Measurements from ENCODE around the gene PEX5L. TPM values are rescaled to one million over a fixed set of nuclear protein-coding genes. Genes with fewer than 3 reads are reported as not detected.

PEX5L gene
- total and polyA plus RNA-seq, 2 experiments from 2014 or later: 0.13 to 0.63 TPM

DNA sequence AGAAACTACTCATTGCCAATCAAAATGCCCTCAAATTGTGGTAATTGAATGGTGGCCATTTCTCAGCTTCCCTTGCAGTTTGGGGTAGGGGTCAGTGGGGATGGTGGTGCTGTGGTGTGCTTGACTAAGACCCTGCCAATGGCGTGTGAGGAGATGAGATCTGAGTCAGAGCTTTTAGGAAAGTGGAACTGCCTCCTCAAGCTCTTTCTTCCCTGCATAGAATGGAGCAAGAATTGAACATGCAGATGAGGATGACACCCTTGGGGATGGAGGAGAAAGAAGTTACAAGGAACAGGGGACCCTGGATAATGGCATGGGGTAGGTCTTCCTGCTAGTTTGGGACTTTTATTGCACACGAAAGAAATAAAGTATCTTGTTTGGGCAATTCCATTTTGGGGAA, 188.0 kb downstream of the PEX5L start:
- H3K36me3 ChIP-seq (replicated peaks; ENCODE audit: insufficient read depth, low read depth): no peaks in the 10 kb centered on the region
- no peaks in the 10 kb centered on the region for H4K20me1 ChIP-seq (ENCODE audit: insufficient read depth, poor library complexity, severe bottlenecking)
- no peaks in the 10 kb centered on the region for H3K9me2 ChIP-seq (replicated peaks; ENCODE audit: insufficient read depth)
- H3K79me2 ChIP-seq: no peaks in the 10 kb centered on the region
- no peak overlapping the region for H3K4me2 ChIP-seq
- TF ChIP-seq, protein P1, sequence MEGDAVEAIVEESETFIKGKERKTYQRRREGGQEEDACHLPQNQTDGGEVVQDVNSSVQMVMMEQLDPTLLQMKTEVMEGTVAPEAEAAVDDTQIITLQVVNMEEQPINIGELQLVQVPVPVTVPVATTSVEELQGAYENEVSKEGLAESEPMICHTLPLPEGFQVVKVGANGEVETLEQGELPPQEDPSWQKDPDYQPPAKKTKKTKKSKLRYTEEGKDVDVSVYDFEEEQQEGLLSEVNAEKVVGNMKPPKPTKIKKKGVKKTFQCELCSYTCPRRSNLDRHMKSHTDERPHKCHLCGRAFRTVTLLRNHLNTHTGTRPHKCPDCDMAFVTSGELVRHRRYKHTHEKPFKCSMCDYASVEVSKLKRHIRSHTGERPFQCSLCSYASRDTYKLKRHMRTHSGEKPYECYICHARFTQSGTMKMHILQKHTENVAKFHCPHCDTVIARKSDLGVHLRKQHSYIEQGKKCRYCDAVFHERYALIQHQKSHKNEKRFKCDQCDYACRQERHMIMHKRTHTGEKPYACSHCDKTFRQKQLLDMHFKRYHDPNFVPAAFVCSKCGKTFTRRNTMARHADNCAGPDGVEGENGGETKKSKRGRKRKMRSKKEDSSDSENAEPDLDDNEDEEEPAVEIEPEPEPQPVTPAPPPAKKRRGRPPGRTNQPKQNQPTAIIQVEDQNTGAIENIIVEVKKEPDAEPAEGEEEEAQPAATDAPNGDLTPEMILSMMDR (IDR thresholded peaks at IDR 0.05; ENCODE audit: poor library complexity): no peak
- TF ChIP-seq EZH2 (IDR thresholded peaks at IDR 0.05; ENCODE audit: borderline replicate concordance) (no peak), EZH2phosphoT487 (IDR thresholded peaks at IDR 0.05; ENCODE audit: low read depth, severe bottlenecking, unreplicated experiment) (no peak)
- no peaks in the 10 kb centered on the region for H3K9me3 ChIP-seq (ENCODE audit: low read depth)
- WGBS (ENCODE audit: low lambda C conversion rate, missing lambda C conversion rate): 85% methylated on average over 2 of the region's 2 CpGs
- no peaks in the 10 kb centered on the region for H3K4me1 ChIP-seq (ENCODE audit: insufficient read depth)
- DNase-seq (ENCODE audit: low spot score): no peak
- H3K27me3 ChIP-seq: no peaks in the 10 kb centered on the region
- no peak overlapping the region for H2AFZ ChIP-seq
- no peak overlapping the region for H3K4me3 ChIP-seq
- no peak overlapping the region for H3K27ac ChIP-seq

DNA sequence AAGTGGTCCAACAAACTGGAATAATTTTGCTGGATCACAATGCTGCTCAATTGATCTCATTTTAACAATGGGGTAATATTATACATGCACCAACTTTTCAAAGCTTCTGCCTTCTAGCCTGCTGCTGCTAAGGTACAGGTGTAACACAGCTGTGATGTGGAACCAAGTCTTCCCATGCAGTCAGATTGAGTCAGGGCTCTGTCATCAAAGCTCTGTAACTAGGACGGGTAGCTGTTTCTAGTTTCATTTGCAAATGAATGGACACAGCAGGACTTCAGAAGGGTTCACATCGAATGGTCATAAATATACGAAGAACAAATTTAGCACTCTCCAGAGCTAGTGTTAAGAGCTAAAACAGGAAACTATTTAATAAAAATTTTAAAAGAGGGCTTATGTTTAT, 194.7 kb downstream of the PEX5L start:
- TF ChIP-seq, protein P1 (IDR thresholded peaks at IDR 0.05; ENCODE audit: poor library complexity): no peak
- TF ChIP-seq EZH2 (IDR thresholded peaks at IDR 0.05; ENCODE audit: borderline replicate concordance): no peak
- no peak for TF ChIP-seq EZH2phosphoT487 (IDR thresholded peaks at IDR 0.05; ENCODE audit: low read depth, severe bottlenecking, unreplicated experiment)
- Histone ChIP-seq H2AFZ (no peak overlapping the region), H3K9me3 (ENCODE audit: low read depth) (no peaks in the 10 kb centered on the region), H3K4me1 (ENCODE audit: insufficient read depth) (no peaks in the 10 kb centered on the region), H3K4me3 (no peak overlapping the region), H3K27me3 (no peaks in the 10 kb centered on the region), H3K27ac (no peak overlapping the region), H4K20me1 (ENCODE audit: insufficient read depth, poor library complexity, severe bottlenecking) (no peaks in the 10 kb centered on the region), H3K9me2 (replicated peaks; ENCODE audit: insufficient read depth) (no peaks in the 10 kb centered on the region), H3K4me2 (no peak overlapping the region), H3K79me2 (no peaks in the 10 kb centered on the region), H3K36me3 (replicated peaks; ENCODE audit: insufficient read depth, low read depth) (no peaks in the 10 kb centered on the region)
- DNase-seq (ENCODE audit: low spot score): no peak
- WGBS (ENCODE audit: low lambda C conversion rate, missing lambda C conversion rate): 35% methylated on average over 3 of the region's 3 CpGs

DNA sequence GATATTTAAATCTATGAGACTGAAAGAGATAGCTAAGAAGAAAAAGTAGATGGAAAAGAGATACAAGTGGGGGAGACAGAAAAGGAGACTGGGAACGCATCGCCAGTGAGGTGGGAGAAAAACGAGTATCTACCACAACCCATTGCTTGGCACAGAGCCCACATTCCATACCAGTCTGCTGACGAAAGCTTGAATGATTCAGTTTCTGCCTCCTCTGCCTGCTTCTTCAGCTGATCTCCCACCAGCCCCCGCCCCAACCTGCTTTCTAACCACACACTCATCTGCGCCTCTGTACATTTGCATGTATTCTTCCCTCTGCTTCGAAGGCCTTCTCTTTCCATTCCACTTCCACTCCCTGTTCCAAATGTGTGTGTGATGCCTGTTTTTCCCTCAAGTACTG, 195.8 kb downstream of the PEX5L start:
- Histone ChIP-seq H3K9me2 (replicated peaks; ENCODE audit: insufficient read depth) (no peaks in the 10 kb centered on the region), H2AFZ (no peak overlapping the region), H3K4me2 (no peak overlapping the region), H3K4me1 (ENCODE audit: insufficient read depth) (no peaks in the 10 kb centered on the region), H4K20me1 (ENCODE audit: insufficient read depth, poor library complexity, severe bottlenecking) (no peaks in the 10 kb centered on the region), H3K36me3 (replicated peaks; ENCODE audit: insufficient read depth, low read depth) (no peaks in the 10 kb centered on the region), H3K79me2 (no peaks in the 10 kb centered on the region), H3K4me3 (no peak overlapping the region), H3K27ac (no peak overlapping the region), H3K9me3 (ENCODE audit: low read depth) (no peaks in the 10 kb centered on the region), H3K27me3 (no peaks in the 10 kb centered on the region)
- TF ChIP-seq EZH2phosphoT487 (IDR thresholded peaks at IDR 0.05; ENCODE audit: low read depth, severe bottlenecking, unreplicated experiment) (no peak), EZH2 (IDR thresholded peaks at IDR 0.05; ENCODE audit: borderline replicate concordance) (no peak)
- TF ChIP-seq, protein P1 (IDR thresholded peaks at IDR 0.05; ENCODE audit: poor library complexity): no peak
- WGBS (ENCODE audit: low lambda C conversion rate, missing lambda C conversion rate): 82% methylated on average over 7 of the region's 7 CpGs
- DNase-seq (ENCODE audit: low spot score): peak; percentile 17

DNA sequence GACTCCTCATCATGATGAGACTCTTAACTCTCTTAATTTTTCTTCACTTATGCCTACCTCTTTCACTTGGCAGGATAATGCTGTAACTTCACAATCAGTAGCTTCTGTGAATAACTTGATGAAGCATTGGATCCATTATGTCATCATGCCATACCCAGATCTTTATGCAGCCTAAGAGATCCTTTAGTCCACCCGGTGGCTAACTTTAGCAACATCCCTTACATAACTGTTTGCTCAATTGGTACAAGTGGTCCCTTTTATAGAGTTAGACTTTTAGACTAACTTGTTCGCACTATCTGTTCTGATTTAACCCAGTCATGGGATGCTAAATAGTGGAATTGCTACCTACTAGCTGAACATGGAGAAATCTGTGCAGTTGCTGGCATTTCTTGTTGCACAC, 199.4 kb downstream of the PEX5L start:
- H4K20me1 ChIP-seq (ENCODE audit: insufficient read depth, poor library complexity, severe bottlenecking): no peaks in the 10 kb centered on the region
- H3K79me2 ChIP-seq: no peaks in the 10 kb centered on the region
- H3K9me3 ChIP-seq (ENCODE audit: low read depth): no peaks in the 10 kb centered on the region
- TF ChIP-seq EZH2 (IDR thresholded peaks at IDR 0.05; ENCODE audit: borderline replicate concordance) (no peak), EZH2phosphoT487 (IDR thresholded peaks at IDR 0.05; ENCODE audit: low read depth, severe bottlenecking, unreplicated experiment) (no peak)
- TF ChIP-seq, protein P1 (IDR thresholded peaks at IDR 0.05; ENCODE audit: poor library complexity): no peak
- 80% methylated on average over 2 of the region's 2 CpGs for WGBS (ENCODE audit: low lambda C conversion rate, missing lambda C conversion rate)
- H3K4me2 ChIP-seq: no peak overlapping the region
- no peaks in the 10 kb centered on the region for H3K4me1 ChIP-seq (ENCODE audit: insufficient read depth)
- no peak overlapping the region for H3K27ac ChIP-seq
- no peaks in the 10 kb centered on the region for H3K27me3 ChIP-seq
- H2AFZ ChIP-seq: no peak overlapping the region
- no peaks in the 10 kb centered on the region for H3K36me3 ChIP-seq (replicated peaks; ENCODE audit: insufficient read depth, low read depth)
- H3K9me2 ChIP-seq (replicated peaks; ENCODE audit: insufficient read depth): no peaks in the 10 kb centered on the region
- H3K4me3 ChIP-seq: no peak overlapping the region
- no peak for DNase-seq (ENCODE audit: low spot score)
